HepG2 (cell line): ENCODE data around the gene SLC22A23. TPM values are rescaled to one million over a fixed set of nuclear protein-coding genes. Genes with fewer than 3 reads are reported as not detected.

Experiments
- BORCS8-MEF2B ChIP-seq: sonication (generic); formaldehyde crosslinking; IDR thresholded peaks from 2 replicates; pipeline ENCODE4 v1.8.0; 2022; ENCODE audit warnings: mild to moderate bottlenecking, missing genetic modification reagents
- CENPT ChIP-seq: sonication (generic); formaldehyde crosslinking; IDR thresholded peaks from 2 replicates; pipeline ENCODE4 v1.8.0; 2022; ENCODE audit warnings: low read depth, mild to moderate bottlenecking, moderate library complexity, missing genetic modification reagents
- ELF4 ChIP-seq: sonication (generic); formaldehyde crosslinking; IDR thresholded peaks from 2 replicates; pipeline ENCODE4 v1.5.0; 2020; ENCODE audit warnings: missing genetic modification reagents, mild to moderate bottlenecking, moderate library complexity, borderline replicate concordance
- HMG20A ChIP-seq: IDR thresholded peaks from 2 replicates; pipeline ENCODE4 v1.6.1; 2016; ENCODE audit warnings: borderline replicate concordance
- NR2F1 ChIP-seq, 2 experiments: fragments of 450-650 bp in 1 of 2; formaldehyde crosslinking in 1 of 2; IDR thresholded peaks; 2 replicates each; pipeline versions ENCODE4 v1.5.0 to v1.6.1; 2016 to 2020; ENCODE audit warnings: mild to moderate bottlenecking in 1 of 2, missing compliant biosample characterization in 1 of 2, missing genetic modification reagents in 1 of 2, moderate library complexity in 1 of 2
- POGZ ChIP-seq: sonication (generic); formaldehyde crosslinking; IDR thresholded peaks from 2 replicates; pipeline ENCODE4 v1.4.0; 2020; ENCODE audit warnings: mild to moderate bottlenecking, missing genetic modification reagents
- TBP ChIP-seq: sonication (generic); formaldehyde crosslinking; IDR thresholded peaks from 2 replicates; pipeline ENCODE4 v1.5.0; 2020; ENCODE audit warnings: missing genetic modification reagents
- TBX2 ChIP-seq: sonication (generic); formaldehyde crosslinking; IDR thresholded peaks from 2 replicates; pipeline ENCODE4 v1.5.0; 2020; ENCODE audit warnings: missing genetic modification reagents, mild to moderate bottlenecking, borderline replicate concordance
- ZFP90 ChIP-seq: sonication (generic); formaldehyde crosslinking; IDR thresholded peaks from 2 replicates; pipeline ENCODE4 v1.8.0; 2022; ENCODE audit warnings: missing genetic modification reagents, mild to moderate bottlenecking, inconsistent platforms, borderline replicate concordance
- ZNF318 ChIP-seq: sonication (generic); formaldehyde crosslinking; IDR thresholded peaks from 2 replicates; pipeline ENCODE4 v1.4.0; 2020; ENCODE audit warnings: mild to moderate bottlenecking, missing genetic modification reagents
- ZNF451 ChIP-seq: sonication (generic); formaldehyde crosslinking; IDR thresholded peaks from 2 replicates; pipeline ENCODE4 v1.5.0; 2020; ENCODE audit warnings: mild to moderate bottlenecking, missing genetic modification reagents
- ZNF660 ChIP-seq: sonication (generic); formaldehyde crosslinking; IDR thresholded peaks from 2 replicates; pipeline ENCODE4 v1.5.1; 2020; ENCODE audit warnings: mild to moderate bottlenecking, low read depth, missing genetic modification reagents, borderline replicate concordance
- polyA plus RNA-seq, 8 experiments: library from polyadenylated mRNA; depleted of rRNA in 3 of 8; stranded (reverse) in 7 of 8; unstranded in 1 of 8; fragments of >200 nt; fragmentation: Illumina TruSeq in 4 of 8; extraction: Trizol in 4 of 8; gene quantifications; 2 replicates each; pipeline versions ENCODE4 v1.2.1 to v1.2.3, GENCODE V29; 2011 to 2016; ENCODE audit warnings: low read depth in 4 of 8, missing spikeins in 1 of 8, mixed read lengths in 1 of 8; ENCODE audit not compliant: insufficient read depth in 1 of 8
- total RNA-seq, 5 experiments: library from RNA; depleted of rRNA; stranded (reverse); fragments of >200 nt; fragmentation: Illumina TruSeq; extraction: Trizol; gene quantifications; 2 replicates each; pipeline ENCODE4 v1.2.3, GENCODE V29; 2016; ENCODE audit warnings: low read depth in 1 of 5
- TF ChIP-seq, protein P1 (sequence below): IDR thresholded peaks from 2 replicates; pipeline ENCODE4 v1.6.1; 2016
- TF ChIP-seq, protein P2 (sequence below): sonication (generic); formaldehyde crosslinking; IDR thresholded peaks from 2 replicates; pipeline ENCODE4 v1.4.0; 2020; ENCODE audit warnings: mild to moderate bottlenecking, missing genetic modification reagents
- TF ChIP-seq, protein P3 (sequence below): sonication (generic); formaldehyde crosslinking; IDR thresholded peaks from 2 replicates; pipeline ENCODE4 v1.5.0; 2020; ENCODE audit warnings: mild to moderate bottlenecking, missing genetic modification reagents, borderline replicate concordance

Gene SLC22A23
- total and polyA plus RNA-seq, 2 of the 13 experiments (the other 11 are each of a cell fraction or from before 2014, with no cell fraction given), result 11.8 to 17.5 TPM

GRCh38 chr6:3455569-3456394, 1.1 kb downstream of the SLC22A23 start (continued):
- TF ChIP-seq, protein P1, sequence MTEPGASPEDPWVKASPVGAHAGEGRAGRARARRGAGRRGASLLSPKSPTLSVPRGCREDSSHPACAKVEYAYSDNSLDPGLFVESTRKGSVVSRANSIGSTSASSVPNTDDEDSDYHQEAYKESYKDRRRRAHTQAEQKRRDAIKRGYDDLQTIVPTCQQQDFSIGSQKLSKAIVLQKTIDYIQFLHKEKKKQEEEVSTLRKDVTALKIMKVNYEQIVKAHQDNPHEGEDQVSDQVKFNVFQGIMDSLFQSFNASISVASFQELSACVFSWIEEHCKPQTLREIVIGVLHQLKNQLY (CRISPR knock-in tag), result no peak
- TF ChIP-seq TBX2 (CRISPR knock-in tag) (peak; percentile 58; the same call in 1 of the 2 replicates), ZNF318 (CRISPR knock-in tag) (no peak), ZNF451 (CRISPR knock-in tag) (no peak), CENPT (no peak), ZNF660 (CRISPR knock-in tag) (no peak), ELF4 (CRISPR knock-in tag) (no peak), BORCS8-MEF2B (CRISPR knock-in tag) (no peak; the same call in 1 of the 2 replicates), POGZ (CRISPR knock-in tag) (peak; percentile 9; the same call in 1 of the 2 replicates), TBP (CRISPR knock-in tag) (0 out of 2 replicates have a peak, but pooled peaks have one; percentile 19), NR2F1 (CRISPR knock-in tag; IDR thresholded peaks at IDR 0.05) (no peak), ZFP90 (CRISPR knock-in tag) (no peak), HMG20A (CRISPR knock-in tag) (no peak)
- TF ChIP-seq, protein P2, sequence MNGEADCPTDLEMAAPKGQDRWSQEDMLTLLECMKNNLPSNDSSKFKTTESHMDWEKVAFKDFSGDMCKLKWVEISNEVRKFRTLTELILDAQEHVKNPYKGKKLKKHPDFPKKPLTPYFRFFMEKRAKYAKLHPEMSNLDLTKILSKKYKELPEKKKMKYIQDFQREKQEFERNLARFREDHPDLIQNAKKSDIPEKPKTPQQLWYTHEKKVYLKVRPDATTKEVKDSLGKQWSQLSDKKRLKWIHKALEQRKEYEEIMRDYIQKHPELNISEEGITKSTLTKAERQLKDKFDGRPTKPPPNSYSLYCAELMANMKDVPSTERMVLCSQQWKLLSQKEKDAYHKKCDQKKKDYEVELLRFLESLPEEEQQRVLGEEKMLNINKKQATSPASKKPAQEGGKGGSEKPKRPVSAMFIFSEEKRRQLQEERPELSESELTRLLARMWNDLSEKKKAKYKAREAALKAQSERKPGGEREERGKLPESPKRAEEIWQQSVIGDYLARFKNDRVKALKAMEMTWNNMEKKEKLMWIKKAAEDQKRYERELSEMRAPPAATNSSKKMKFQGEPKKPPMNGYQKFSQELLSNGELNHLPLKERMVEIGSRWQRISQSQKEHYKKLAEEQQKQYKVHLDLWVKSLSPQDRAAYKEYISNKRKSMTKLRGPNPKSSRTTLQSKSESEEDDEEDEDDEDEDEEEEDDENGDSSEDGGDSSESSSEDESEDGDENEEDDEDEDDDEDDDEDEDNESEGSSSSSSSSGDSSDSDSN, result peak; percentile 92
- TF ChIP-seq, protein P3, sequence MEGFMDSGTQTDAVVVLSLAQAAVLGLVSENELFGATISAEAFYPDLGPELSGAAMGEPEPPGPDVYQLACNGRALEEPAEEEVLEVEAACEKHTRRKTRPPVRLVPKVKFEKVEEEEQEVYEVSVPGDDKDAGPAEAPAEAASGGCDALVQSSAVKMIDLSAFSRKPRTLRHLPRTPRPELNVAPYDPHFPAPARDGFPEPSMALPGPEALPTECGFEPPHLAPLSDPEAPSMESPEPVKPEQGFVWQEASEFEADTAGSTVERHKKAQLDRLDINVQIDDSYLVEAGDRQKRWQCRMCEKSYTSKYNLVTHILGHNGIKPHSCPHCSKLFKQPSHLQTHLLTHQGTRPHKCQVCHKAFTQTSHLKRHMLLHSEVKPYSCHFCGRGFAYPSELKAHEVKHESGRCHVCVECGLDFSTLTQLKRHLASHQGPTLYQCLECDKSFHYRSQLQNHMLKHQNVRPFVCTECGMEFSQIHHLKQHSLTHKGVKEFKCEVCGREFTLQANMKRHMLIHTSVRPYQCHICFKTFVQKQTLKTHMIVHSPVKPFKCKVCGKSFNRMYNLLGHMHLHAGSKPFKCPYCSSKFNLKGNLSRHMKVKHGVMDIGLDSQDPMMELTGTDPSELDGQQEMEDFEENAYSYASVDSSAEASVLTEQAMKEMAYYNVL, result no peak
